Ovary (tissue), 9 donors: ENCODE data around the gene FAT2. TPM values are rescaled to one million over a fixed set of nuclear protein-coding genes. Genes with fewer than 3 reads are reported as not detected.

Source experiments
- DNase-seq, 5 donors: peaks; one replicate each; pipeline ENCODE4 v3.0.0-alpha.2; 2019 to 2020
- H3K27ac ChIP-seq, 2 donors: fragments of 200-600 bp; one replicate each; pipeline versions ENCODE4 v1.5.1 to v1.8.0; 2019 to 2022
- H3K27me3 ChIP-seq: fragments of 200-600 bp; one replicate; pipeline ENCODE4 v1.8.0; 2022
- H3K36me3 ChIP-seq: fragments of 200-600 bp; sonication (generic); one replicate; pipeline ENCODE4 v1.5.1; 2019
- H3K4me1 ChIP-seq: one replicate; pipeline ENCODE4 v1.8.1; 2013; ENCODE audit warnings: mild to moderate bottlenecking, moderate library complexity; ENCODE audit not compliant: insufficient read depth
- H3K4me3 ChIP-seq: fragments of 200-600 bp; sonication (generic); one replicate; pipeline ENCODE4 v1.5.1; 2017
- H3K9me3 ChIP-seq, 2 donors: fragments of 200-600 bp in 1 of 2; sonication (generic) in 1 of 2; one replicate each; pipeline versions ENCODE4 v1.5.1 to v1.8.1; 2013 to 2019; ENCODE audit warnings: mild to moderate bottlenecking in 1 of 2, moderate library complexity in 1 of 2
- EP300 ChIP-seq: sonication (generic); formaldehyde crosslinking; IDR thresholded peaks from one replicate; pipeline ENCODE4 v1.6.1; 2017; ENCODE audit warnings: antibody characterized with exemption
- POLR2A ChIP-seq: fragments of 450-650 bp; IDR thresholded peaks from one replicate; pipeline ENCODE4 v1.6.1; 2017; ENCODE audit warnings: antibody characterized with exemption, mild to moderate bottlenecking, moderate library complexity
- WGBS, 3 donors: extraction: QIAGEN DNeasy Blood & Tissue Kit in 1 of 3; methylation state at CpG; one replicate each; pipeline versions ENCODE4 v1.1.5 to v1.1.7; 2013 to 2017; 5-methylcytosine and 5-hydroxymethylcytosine counted together
- intact Hi-C, 4 donors: fragments of 100-400 bp; cut with DNase I; formaldehyde crosslinking; loops; one replicate each; pipeline versions ENCODE4 v1.11.0 to v1.15.1; 2022 to 2023
- polyA plus RNA-seq, 2 donors: library from polyadenylated mRNA; stranded (reverse); fragments of 200-250 nt in 1 of 2; fragments of 350-450 nt in 1 of 2; fragmentation: Illumina TruSeq in 1 of 2; extraction: RNeasy Lipid Tissue Mini Kit (QIAGEN cat#74804) in 1 of 2; gene quantifications; one replicate each; pipeline ENCODE4 v1.2.3, GENCODE V29; 2013 to 2014
- total RNA-seq, 7 donors: library from RNA; depleted of rRNA in 2 of 7; stranded (reverse); fragments of >200 nt in 2 of 7; fragmentation: NEBNext Ultra II Directional in 3 of 7; extraction: Animal tissue kit (Norgen Biotek cat#: 25700) in 3 of 7; gene quantifications; one replicate each; pipeline versions ENCODE4 v1.1.0 to v1.2.4, GENCODE V29; 2016 to 2023
- TF ChIP-seq, protein P1 (sequence below), 3 donors: fragments of 450-650 bp in 2 of 3; fragments of 200-600 bp in 1 of 3; IDR thresholded peaks; one replicate each; pipeline versions ENCODE4 v1.5.1 to v1.8.0; 2016 to 2022; ENCODE audit warnings: antibody characterized with exemption in 3 of 3, mild to moderate bottlenecking in 1 of 3
- donor health status: DM: no; HTN: no; CAD: no; lungs with moderate emphysema.
- donor health status: DM: no; HTN: no; CAD: no.
- donor health status: Bipolar disorder and iron deficiency.
- donor health status: DM: yes; HTN: yes; CAD: no.
- donor health status: DM: no; HTN: no; CAD: no.
- donor health status: DM: yes; HTN: yes; CAD: no.

The FAT2 gene
- total and polyA plus RNA-seq, 9 donors, result 0.01 to 0.74 (median 0.14) TPM; not detected in 1

DNA sequence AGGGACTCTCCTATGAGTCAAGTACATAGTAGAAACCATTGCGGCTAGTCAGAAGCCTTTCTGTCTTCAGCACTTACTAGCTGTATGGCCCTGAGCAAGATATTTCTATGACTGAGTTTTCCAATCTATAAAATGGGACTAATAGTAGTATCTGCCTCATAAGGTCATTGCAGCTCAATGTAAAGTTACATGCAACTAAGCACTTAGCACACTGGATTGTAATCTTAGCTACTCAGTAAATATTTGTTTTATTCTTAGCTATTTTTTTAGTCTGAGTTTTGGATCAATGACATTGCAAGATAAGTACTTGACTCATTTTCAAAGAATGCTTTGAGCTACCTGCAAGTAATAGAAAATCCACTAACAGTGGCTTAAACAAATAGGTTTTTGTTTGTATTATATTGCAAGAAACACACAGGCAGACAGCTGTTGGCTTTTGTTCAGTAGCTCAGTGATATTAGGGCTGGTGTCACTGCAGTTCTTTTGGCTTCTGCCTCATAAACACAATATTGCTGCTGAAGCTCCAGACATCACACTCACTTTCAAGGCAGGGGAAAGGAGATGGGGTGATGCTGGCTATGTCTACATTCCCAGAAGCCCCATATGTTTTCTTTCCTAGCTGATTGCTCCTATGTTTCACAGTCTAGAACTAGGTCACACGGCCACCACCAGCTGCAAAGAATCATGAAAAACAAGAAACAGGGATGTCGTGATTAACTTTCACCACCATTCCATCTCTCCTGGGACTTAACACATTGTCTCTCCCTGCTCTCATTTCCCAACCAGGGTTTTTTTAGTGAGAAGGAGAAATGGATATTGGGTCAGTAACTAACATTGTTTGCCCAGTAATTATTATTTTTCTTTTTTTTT, 26.9 kb upstream of the FAT2 start:
- no peaks in the 10 kb centered on the region for H3K27me3 ChIP-seq
- H3K9me3 ChIP-seq, result no peaks in the 10 kb centered on the region
- DNase-seq, result no peak
- H3K27ac ChIP-seq, result no peak overlapping the region
- no peak overlapping the region for H3K4me3 ChIP-seq
- no peaks in the 10 kb centered on the region for H3K36me3 ChIP-seq
- intact Hi-C loops, result no loop called here
- no peaks in the 10 kb centered on the region for H3K4me1 ChIP-seq
- WGBS, 3 donors, result 46 to 57% (median 52%) methylated on average over 3 of the region's 3 CpGs
- TF ChIP-seq POLR2A (no peak), EP300 (no peak)

DNA sequence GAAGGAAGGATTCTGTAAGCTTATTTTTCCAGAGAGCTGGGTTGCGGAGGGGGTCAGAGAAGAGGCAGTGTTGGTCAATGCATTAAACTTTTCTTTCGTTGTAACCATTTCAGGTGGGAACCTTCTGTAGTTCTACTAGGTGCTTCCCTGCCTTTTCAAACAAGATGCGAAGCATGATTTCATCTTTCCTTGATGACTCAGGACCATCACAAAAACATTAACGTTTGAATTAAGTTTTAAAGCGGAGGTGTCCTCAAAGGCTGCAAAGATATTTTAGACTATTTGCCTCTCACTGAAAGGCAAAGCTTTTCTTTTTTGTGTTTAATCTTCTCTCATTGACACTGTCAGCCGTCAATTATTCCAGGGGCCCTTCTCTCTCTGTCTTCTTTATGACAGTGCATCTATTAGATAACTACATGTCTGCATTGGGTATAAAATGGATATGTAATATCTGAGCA, 26.3 kb upstream of the FAT2 start:
- intact Hi-C loops, result no loop called here
- TF ChIP-seq POLR2A (no peak), EP300 (no peak)
- TF ChIP-seq, protein P1, sequence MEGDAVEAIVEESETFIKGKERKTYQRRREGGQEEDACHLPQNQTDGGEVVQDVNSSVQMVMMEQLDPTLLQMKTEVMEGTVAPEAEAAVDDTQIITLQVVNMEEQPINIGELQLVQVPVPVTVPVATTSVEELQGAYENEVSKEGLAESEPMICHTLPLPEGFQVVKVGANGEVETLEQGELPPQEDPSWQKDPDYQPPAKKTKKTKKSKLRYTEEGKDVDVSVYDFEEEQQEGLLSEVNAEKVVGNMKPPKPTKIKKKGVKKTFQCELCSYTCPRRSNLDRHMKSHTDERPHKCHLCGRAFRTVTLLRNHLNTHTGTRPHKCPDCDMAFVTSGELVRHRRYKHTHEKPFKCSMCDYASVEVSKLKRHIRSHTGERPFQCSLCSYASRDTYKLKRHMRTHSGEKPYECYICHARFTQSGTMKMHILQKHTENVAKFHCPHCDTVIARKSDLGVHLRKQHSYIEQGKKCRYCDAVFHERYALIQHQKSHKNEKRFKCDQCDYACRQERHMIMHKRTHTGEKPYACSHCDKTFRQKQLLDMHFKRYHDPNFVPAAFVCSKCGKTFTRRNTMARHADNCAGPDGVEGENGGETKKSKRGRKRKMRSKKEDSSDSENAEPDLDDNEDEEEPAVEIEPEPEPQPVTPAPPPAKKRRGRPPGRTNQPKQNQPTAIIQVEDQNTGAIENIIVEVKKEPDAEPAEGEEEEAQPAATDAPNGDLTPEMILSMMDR (IDR thresholded peaks at IDR 0.05), result no peak

DNA sequence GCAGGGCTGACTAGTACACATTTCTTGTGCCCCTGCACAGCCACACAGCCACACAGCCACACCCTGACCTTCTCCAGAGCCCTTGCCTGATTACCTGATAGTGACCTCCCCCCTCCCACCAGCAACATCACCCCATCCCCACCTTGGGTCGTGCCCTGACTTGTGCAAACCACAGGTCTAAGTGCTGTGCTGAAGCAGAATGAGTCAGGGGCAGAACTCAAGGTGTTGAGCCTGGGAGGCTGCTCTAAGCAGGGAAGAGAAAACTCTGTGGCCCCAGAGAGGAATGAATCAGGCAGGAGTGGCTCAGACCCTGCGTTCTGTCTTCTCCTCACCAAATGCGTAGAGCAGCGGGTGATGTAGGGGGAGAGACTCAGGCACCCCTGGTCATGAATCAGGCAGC, 24.3 kb upstream of the FAT2 start:
- intact Hi-C loops, result no loop called here
- no peak for DNase-seq
- H3K9me3 ChIP-seq, result no peaks in the 10 kb centered on the region
- no peak overlapping the region for H3K4me3 ChIP-seq
- H3K27ac ChIP-seq, result no peak overlapping the region
- no peaks in the 10 kb centered on the region for H3K36me3 ChIP-seq
- 60 to 79% (median 68%) methylated on average over 4 of the region's 4 CpGs for WGBS, 3 donors
- TF ChIP-seq EP300, result no peak
- TF ChIP-seq, protein P1 (IDR thresholded peaks at IDR 0.05), result no peak
- no peak for TF ChIP-seq POLR2A
- H3K4me1 ChIP-seq, result no peaks in the 10 kb centered on the region
- H3K27me3 ChIP-seq, result no peaks in the 10 kb centered on the region

More for the DNA sequence above, 26.3 kb upstream of the FAT2 start:
- Histone ChIP-seq H3K27me3 (no peaks in the 10 kb centered on the region), H3K4me3 (no peak overlapping the region), H3K4me1 (no peaks in the 10 kb centered on the region), H3K36me3 (no peaks in the 10 kb centered on the region), H3K9me3 (no peaks in the 10 kb centered on the region), H3K27ac (no peak overlapping the region)
- DNase-seq, result no peak
- WGBS, 3 donors, result 79 to 84% (median 83%) methylated on average over 6 of the region's 6 CpGs

DNA sequence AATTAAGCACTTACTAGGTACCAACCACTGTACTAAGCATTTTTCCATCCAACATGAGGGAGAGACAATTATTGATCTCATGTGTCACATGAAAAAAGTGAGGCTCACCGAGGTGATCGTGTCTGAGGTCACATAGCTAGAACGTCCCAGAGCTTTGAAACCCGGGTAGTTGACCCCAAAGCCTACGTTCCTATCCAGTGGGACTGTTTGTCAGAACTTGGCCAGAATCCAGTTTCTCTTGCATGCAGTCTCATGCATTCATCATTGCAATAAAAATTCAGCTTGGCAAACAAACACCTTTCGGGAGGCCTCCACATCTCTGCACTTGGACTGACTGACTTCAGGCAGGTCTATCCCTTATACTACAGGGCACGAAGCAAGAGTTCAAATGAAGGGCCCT, 23.4 kb upstream of the FAT2 start:
- intact Hi-C loops, result no loop called here
- Histone ChIP-seq H3K4me3 (no peak overlapping the region), H3K27me3 (no peaks in the 10 kb centered on the region), H3K9me3 (no peaks in the 10 kb centered on the region), H3K27ac (no peak overlapping the region), H3K36me3 (no peaks in the 10 kb centered on the region), H3K4me1 (no peaks in the 10 kb centered on the region)
- DNase-seq, result no peak
- TF ChIP-seq, protein P1 (IDR thresholded peaks at IDR 0.05), result no peak
- TF ChIP-seq EP300 (no peak), POLR2A (no peak)
- 59 to 72% (median 68%) methylated on average over 7 of the region's 7 CpGs for WGBS, 3 donors
